GM15510 (cell line): Measurements from ENCODE around the gene MTCL1.

ENCODE experiments used
- POLR2A ChIP-seq: IDR thresholded peaks from 3 replicates; pipeline ENCODE4 v1.6.1; 2011; ENCODE audit warnings: borderline replicate concordance; ENCODE audit not compliant: insufficient read length; ENCODE audit errors: extremely low read depth

The MTCL1 gene

DNA sequence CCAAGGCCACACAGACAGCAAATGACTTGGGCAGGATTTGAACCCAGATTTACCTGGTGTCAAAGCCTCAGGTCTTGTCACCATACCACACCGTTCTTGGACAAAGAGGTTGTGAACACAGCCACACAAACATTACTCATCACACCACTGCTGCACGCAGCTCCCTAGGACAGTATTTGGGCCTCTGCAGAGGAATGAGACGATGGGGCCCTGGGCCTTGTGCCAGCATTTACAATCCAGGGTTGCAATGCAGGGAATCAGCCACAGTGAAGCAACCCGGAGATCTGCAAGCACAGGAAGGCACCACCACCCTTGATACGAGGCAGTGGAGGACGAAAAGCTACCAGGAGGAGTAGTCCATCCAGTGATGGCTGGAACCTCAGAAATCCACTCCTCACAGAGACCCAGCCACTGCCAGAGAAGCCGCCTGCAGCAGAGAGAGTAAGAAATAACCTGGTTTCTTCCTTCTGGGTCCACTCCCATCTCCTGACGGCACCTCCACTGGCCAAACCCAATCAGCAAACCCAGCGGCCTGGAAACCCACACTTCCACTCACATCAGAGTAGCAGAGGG is 3.7 kb upstream of the MTCL1 start:
- TF ChIP-seq POLR2A = no peak

DNA sequence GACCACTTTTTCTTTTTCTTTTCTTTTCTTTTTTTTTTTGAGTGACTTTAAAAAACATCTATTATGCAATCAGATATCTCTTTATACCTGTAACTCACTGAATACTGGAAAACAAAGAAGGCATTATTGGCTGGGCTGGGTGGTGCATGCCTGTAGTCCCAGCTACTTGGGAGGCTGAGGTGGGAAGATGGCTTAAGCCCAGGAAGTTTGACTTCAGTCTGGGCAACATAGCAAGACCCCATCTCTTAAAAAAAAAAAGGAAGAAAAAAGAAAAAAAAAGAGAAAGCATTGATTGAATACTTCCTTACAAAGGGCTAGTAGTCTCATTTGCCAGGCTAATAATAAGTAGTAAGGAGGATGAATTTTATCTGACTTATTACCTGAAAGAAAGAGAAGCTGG is 2.7 kb upstream of the MTCL1 start:
- no peak for TF ChIP-seq POLR2A

DNA sequence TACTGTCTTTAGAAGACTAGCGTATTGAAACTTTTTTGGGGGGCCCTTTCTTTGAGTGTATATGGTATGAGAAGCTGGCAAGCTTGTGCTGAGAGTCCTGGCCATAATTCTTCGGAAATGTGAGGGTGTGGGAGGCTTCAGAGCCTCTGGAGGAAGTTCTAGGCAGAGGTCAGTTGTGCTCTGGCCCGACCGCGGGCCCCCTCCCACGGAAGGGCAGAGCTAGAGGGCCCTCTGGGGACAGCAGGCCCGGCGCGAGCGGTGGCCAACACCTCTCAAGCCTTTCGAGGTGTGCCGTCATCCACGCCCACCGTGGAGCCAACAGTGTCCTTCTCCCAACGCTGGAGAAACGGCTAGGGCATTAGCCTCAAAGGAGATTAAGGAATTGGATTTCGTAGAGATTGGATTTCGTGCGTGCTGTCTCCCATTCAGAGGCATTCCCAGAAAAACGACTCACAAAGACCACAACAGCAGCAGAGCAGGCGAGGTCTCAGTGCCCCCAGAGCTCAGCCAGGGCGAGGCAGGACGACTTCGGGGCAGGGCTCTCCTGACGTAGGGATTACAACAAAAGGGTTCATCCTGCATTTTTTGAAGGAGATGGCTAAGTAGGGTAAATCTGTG is 2.2 kb upstream of the MTCL1 start:
- TF ChIP-seq POLR2A = no peak

DNA sequence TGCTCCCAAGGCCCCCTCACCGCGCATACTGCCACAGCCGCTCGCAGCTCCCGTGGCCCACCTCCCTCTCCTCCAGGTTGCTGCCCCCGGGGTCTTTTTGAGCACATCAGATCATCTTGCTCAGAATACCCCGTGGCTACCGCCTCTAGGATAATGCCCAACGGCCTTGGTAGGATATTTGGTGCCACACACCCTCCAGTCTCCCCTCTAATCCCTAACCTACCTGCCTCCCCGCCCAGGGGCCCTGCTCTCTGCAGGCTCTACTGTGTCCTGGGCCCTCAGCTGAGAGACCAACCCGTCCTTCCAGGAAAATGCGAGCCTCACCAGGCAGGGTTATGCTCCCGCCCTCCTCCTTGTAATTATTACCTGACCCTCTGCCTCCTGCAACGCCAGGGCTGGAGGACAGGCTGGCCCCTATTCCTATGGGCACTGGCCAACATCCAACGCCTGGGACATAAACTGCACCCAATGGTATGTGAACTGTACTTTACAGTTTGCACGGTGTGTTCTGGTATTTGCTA is 1.5 kb upstream of the MTCL1 start:
- TF ChIP-seq POLR2A = no peak

DNA sequence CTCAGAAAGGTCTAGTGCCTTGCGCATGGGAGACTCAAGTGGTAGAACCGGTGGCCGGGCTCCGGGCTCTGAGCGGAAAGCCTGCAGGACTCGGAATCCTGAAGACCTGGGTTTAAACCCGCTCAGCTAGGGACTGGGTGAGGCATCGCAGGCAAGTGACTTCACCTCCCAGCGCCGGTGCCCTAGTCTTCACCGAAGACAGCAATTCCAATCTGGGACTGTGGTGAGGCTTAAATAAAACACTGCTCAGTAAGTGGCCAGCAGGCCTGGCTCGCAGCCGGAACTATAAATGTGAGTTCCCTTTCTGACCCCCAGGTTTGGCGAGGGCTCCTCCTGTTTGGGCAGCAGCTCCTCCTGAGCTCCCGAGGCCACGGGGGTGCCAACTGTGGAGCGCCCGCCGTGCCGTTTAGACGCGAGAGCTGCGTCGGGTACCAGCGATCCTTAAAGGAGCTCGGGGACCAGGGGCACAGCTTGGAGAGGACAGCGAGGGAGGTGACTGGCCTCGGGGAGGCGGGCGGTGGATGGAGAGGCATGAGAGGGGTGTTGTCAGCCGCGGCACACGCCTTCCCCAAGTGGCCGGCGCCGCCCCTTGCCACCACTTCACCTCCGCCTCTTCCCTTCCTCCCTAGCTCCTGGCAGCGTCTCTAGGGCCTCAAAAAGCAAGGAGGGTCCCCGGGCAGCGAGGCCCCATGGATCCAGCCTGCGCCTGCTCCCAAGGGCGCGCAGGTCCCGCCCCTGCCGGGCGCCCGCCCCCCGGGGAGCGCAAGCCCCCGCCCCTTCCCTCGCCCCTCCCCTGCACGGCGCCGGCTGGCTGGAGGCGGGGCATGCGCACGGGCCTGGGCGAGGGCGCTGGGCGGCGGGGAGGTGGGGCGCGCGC is 757 bp upstream of the MTCL1 start:
- no peak for TF ChIP-seq POLR2A

DNA sequence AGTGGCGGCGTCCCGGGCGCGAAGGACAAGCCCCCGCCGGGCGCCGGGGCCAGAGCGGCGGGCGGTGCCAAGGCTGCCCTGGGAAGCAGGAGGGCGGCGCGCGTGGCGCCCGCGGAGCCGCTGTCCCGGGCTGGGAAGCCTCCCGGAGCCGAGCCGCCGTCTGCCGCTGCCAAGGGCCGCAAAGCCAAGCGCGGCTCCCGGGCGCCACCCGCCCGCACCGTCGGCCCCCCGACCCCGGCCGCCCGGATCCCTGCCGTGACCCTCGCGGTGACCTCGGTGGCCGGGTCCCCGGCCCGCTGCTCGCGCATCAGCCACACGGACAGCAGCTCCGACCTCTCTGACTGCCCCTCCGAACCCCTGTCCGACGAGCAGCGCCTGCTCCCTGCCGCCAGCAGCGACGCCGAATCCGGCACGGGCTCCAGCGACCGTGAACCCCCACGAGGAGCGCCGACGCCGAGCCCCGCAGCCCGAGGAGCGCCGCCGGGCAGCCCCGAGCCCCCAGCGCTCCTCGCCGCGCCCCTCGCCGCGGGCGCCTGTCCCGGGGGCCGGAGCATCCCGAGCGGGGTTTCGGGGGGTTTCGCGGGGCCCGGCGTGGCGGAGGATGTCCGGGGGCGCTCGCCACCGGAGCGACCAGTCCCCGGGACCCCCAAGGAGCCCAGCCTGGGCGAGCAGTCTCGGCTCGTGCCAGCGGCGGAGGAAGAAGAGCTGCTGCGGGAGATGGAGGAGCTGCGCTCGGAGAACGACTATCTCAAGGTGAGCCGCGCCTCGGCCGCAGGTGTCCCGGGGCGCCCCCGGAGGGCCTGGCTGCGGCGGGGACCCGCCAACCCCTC is 820 bp downstream of the MTCL1 start:
- TF ChIP-seq POLR2A = no peak

DNA sequence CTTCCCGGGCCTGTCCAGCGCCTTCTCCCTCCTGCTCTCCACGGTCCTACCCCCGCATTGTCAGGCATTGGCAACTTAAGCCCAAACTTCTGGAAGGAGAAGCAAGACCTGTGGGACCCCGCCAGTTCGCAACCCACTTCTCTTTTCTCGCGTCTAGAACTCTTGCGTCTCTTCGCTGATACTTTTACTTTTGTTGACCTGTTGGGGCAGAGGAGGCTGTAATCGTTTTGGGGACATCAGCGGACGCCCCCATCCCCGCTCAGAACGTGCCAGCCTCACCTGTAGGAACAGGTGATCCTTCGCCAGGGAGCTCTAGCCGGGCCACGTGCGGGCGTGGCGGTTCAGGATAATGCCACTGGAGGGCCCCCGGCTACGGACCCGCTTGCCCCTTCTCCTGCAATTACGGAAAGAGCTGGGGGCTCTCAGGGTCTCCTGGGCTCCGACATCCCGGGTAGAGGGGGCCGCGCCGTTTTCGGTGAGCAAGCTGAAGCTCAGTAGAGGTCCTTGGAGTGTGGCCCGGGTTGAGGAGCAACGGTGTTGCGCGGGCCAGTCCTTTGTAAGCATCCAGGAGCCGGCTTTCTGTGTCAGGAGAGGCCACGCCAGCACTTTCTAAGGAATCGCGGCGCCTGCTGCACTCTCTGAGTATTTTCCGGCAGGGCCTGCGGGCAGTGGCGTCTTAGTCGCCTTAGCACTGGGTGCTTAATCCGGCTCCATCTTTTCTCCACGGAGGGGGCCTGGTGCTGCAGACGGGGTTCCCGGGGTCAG is 1.6 kb downstream of the MTCL1 start:
- no peak for TF ChIP-seq POLR2A

DNA sequence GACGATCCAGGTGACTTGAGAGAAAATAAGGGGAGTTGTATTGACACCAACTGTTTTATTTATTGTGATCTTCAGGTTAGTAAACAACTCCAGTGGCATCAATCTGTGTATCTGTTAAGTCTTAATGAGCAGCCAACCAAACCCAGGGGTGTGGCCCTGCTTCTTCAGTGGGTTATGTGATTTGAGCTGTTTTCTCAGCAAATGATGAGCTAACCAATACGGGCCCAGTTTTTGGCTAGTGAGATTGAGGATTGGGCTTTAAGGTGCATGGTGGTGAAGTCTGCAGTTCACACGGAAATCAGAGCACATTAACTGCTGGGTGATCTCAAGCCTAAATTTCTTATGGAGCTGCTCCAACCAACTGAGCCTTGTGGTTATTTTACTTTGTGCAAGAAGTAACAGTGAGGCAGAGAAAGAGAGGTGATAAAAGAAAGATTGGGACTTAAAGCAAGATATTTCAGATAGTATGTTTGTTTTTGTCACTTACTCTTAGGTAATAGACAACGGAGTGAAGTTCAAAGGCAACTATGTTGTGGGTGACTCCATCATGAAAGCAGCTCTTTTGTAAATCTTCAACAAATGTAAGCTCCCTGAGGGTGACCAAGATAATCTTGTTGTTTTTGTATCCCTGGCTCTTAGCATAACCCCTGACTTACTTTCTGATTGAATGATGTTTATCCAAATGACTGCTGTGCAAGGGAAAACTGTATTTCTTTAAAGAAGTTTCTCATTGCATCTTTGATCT is 2.4 kb downstream of the MTCL1 start:
- no peak for TF ChIP-seq POLR2A

DNA sequence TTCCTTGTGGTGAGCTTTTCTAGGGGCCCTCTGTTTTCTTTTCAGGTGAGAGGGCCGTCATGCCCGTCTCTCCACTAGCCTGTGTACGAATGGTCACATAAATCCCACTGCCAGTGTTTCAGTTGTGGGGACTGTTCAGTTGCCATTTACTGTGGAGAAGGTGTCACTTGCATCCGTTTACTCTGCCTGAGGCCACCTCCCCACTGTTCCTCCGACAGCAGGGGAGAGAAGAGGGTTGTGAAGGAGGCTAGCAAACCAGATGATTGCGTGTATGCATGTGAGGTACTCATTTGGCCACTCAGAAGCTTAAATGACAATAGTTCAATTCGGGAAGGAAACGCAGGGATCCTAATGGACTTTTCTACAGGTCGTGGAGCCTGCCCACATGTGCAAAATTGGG is 3.3 kb downstream of the MTCL1 start:
- no peak for TF ChIP-seq POLR2A

DNA sequence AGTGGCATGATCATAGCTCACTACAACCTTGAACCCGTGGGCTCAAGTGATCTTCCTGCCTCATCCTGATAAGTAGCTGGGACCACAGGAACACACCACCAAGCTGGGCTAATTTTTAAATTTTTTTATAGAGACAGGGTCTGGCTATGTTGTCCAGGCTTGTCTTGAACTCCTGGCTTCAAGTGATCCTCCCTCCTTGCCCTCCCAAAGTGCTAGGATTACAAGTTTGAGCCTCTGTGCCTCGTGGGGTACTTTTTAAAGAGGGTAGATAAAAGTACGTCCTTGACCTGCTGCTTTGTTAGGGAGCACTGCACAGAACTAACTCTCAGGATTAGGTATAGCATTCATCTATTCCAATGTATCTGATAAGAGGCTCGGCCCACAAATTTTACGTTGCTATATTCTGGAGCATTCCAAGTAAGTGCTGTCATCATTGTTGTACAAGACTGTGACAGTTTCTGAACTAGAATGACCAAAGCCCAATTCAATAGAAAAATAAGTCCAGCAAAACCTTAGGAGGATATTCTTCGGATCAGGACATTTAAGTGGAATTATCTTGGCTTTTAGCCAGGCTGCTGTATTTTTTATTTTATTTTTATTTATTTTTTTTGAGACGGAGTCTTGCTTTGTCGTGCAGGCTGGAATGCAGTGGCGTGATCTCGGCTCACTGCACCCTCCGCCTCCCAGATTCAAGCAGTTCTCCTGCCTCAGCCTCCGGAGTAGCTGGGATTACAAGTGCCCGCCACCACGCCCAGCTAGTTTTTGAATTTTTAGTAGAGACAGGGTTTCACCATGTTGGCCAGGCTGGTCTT is 4.1 kb downstream of the MTCL1 start:
- no peak for TF ChIP-seq POLR2A

DNA sequence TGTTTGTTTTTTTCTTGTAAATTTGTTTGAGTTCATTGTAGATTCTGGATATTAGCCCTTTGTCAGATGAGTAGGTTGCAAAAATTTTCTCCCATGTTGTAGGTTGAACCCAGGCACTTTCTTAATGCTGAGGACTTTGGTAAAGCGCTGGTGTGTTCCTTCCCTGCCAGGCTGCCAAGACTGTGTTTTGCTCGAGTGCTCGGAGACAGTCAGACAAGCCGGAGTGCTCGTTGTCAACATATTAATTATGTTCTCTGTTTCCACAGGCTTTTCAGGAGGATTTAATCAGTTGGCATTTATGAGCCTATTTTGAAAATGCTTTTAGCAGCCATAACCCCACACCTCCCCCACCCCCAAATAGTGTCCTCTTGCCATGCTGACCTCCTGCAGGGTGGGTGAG is 6.4 kb downstream of the MTCL1 start:
- no peak for TF ChIP-seq POLR2A

DNA sequence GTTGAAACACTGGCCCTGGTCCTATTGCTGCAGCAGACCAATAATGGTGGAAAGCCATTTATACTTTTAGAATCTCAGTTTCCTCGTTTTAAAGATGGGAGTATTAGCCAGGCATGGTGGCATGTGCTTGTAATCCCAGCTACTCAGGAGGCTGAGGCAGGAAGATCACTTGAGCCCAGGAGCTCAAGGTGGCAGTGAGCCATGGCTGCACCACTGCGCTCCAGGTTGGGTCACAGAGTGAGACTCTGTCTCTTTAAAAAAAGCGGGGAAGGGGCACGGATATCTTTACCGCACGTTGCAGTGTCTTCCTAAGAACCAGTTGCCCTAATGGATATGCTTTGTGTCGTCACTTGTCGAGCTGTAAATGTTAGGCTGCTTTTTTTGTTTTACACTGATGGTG is 8.3 kb downstream of the MTCL1 start:
- TF ChIP-seq POLR2A = no peak

DNA sequence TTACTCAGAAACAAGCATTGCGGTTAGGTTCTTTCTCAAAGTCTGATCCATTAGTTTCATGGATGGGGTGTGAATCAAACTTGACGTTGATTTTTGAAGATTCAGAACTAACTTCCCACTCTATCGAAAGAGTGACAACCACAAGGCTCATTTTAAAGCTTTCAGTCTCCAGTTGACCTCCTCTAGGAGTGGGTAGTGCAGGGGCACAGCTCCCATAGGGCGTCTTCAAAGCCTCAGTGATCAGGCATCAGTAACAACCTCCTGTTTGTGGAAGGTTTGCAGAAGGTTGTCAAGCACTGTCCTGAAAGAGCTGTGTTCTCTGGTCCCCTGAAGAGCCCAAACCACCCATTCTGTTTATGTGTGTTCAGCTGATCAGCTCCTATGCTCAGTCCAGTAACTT is 10.2 kb downstream of the MTCL1 start:
- no peak for TF ChIP-seq POLR2A
